SK-N-SH (cell line): Measurements from ENCODE around the gene SAG. TPM values are rescaled to one million over a fixed set of nuclear protein-coding genes. Genes with fewer than 3 reads are reported as not detected.

Experiments used
- CTCF ChIA-PET: fragments of 300-600, 350-600 bp; formaldehyde crosslinking; extraction: SDS; loops from one replicate; lab custom pipeline; 2021; lab: Yijun Ruan, JAX
- POLR2A ChIA-PET: fragments of 350-600 bp; sonication (Branson Sonifier 250); formaldehyde crosslinking; extraction: SDS; loops from one replicate; lab custom pipeline; 2020; ENCODE audit warnings: antibody characterized with exemption, inconsistent platforms; lab: Yijun Ruan, JAX
- DNase-seq: peaks from one replicate; pipeline ENCODE4 v3.0.0; 2012
- H2AFZ ChIP-seq: fragments of 200-600 bp; sonication (generic); 2 replicates; pipeline ENCODE4 v1.8.1; 2016; ENCODE audit warnings: antibody characterized with exemption, mild to moderate bottlenecking, low read depth
- H3F3A ChIP-seq: fragments of 200-600 bp; sonication (generic); replicated peaks from 2 replicates; pipeline ENCODE3; 2016; ENCODE audit warnings: antibody characterized with exemption, mild to moderate bottlenecking; ENCODE audit not compliant: insufficient read depth
- H3K27ac ChIP-seq, 2 experiments: fragments of 200-500 bp in 1 of 2; fragments of 200-600 bp in 1 of 2; sonication (Bioruptor generic) in 1 of 2; sonication (generic), shearing (Covaris generic) in 1 of 2; 2 replicates each; pipeline versions ENCODE4 v1.5.1 to v1.6.1; 2014 to 2016; ENCODE audit warnings: low read depth in 2 of 2, inconsistent platforms in 1 of 2, low read length in 1 of 2, mild to moderate bottlenecking in 1 of 2, mixed read lengths in 1 of 2
- H3K27me3 ChIP-seq: fragments of 200-600 bp; sonication (generic), shearing (Covaris generic); 2 replicates; pipeline ENCODE4 v1.6.1; 2016; ENCODE audit warnings: mixed run types; ENCODE audit not compliant: insufficient read depth
- H3K36me3 ChIP-seq, 2 experiments: fragments of 200-500 bp in 1 of 2; fragments of 200-600 bp in 1 of 2; sonication (Bioruptor generic) in 1 of 2; sonication (generic) in 1 of 2; replicated peaks in 1 of 2; 2 replicates each; pipeline versions ENCODE3 to v1.5.1; 2014 to 2016; ENCODE audit warnings: low read length in 1 of 2, mild to moderate bottlenecking in 1 of 2; ENCODE audit not compliant: insufficient read depth in 2 of 2, control insufficient read depth in 1 of 2
- H3K4me1 ChIP-seq, 2 experiments: fragments of 200-500 bp in 1 of 2; fragments of 200-600 bp in 1 of 2; sonication (Bioruptor generic) in 1 of 2; sonication (generic), shearing (Covaris generic) in 1 of 2; 2 replicates each; pipeline versions ENCODE4 v1.5.1 to v1.6.1; 2014 to 2016; ENCODE audit warnings: low read depth in 1 of 2, low read length in 1 of 2, mixed run types in 1 of 2; ENCODE audit not compliant: insufficient read depth in 2 of 2, control insufficient read depth in 1 of 2
- H3K4me2 ChIP-seq: fragments of 200-600 bp; sonication (generic), shearing (Covaris generic); 2 replicates; pipeline ENCODE4 v1.6.1; 2017; ENCODE audit warnings: mixed run types
- H3K4me3 ChIP-seq, 2 experiments: fragments of 200-500 bp in 1 of 2; fragments of 200-600 bp in 1 of 2; sonication (Bioruptor generic) in 1 of 2; sonication (generic), shearing (Covaris generic) in 1 of 2; 2 replicates each; pipeline versions ENCODE4 v1.5.1 to v1.8.1; 2014 to 2016; ENCODE audit warnings: low read depth in 2 of 2, inconsistent platforms in 1 of 2, low read length in 1 of 2, mild to moderate bottlenecking in 1 of 2, mixed read lengths in 1 of 2, moderate library complexity in 1 of 2
- H3K79me2 ChIP-seq: fragments of 200-600 bp; sonication (generic); 2 replicates; pipeline ENCODE4 v1.8.1; 2017; ENCODE audit warnings: mild to moderate bottlenecking; ENCODE audit not compliant: insufficient read depth
- H3K9ac ChIP-seq: fragments of 200-600 bp; sonication (generic); 2 replicates; pipeline ENCODE4 v1.6.1; 2017; ENCODE audit warnings: mixed run types
- H3K9me2 ChIP-seq: fragments of 200-600 bp; sonication (generic); 2 replicates; pipeline ENCODE4 v1.6.1; 2017; ENCODE audit warnings: mixed run types
- H3K9me3 ChIP-seq: fragments of 200-600 bp; sonication (generic); 2 replicates; pipeline ENCODE4 v1.6.1; 2017; ENCODE audit warnings: mixed run types, mild to moderate bottlenecking, moderate library complexity
- H4K20me1 ChIP-seq: fragments of 200-600 bp; sonication (generic); 2 replicates; pipeline ENCODE4 v1.6.1; 2017; ENCODE audit warnings: mild to moderate bottlenecking, mixed run types; ENCODE audit not compliant: insufficient read depth
- EP300 ChIP-seq, 2 experiments: IDR thresholded peaks; 2 replicates each; pipeline versions ENCODE4 v1.4.0 to v1.6.1; 2012; ENCODE audit warnings: borderline replicate concordance in 1 of 2, low read depth in 1 of 2, low read length in 1 of 2
- GABPA ChIP-seq: IDR thresholded peaks from 2 replicates; pipeline ENCODE4 v1.4.0; 2012; ENCODE audit warnings: low read depth, mild to moderate bottlenecking
- JUND ChIP-seq: IDR thresholded peaks from 2 replicates; pipeline ENCODE4 v1.4.0; 2012
- MEF2A ChIP-seq: IDR thresholded peaks from 2 replicates; pipeline ENCODE4 v1.4.0; 2012; ENCODE audit warnings: low read depth, borderline replicate concordance
- MXI1 ChIP-seq: IDR thresholded peaks from 2 replicates; pipeline ENCODE4 v1.6.1; 2012; ENCODE audit warnings: mild to moderate bottlenecking, low read depth, low read length, improper control_type of control experiment
- NRF1 ChIP-seq: IDR thresholded peaks from 2 replicates; pipeline ENCODE4 v1.6.1; 2012; ENCODE audit warnings: low read depth, mild to moderate bottlenecking, low read length
- POLR2AphosphoS5 ChIP-seq: IDR thresholded peaks from 2 replicates; pipeline ENCODE4 v1.6.1; 2012; ENCODE audit warnings: low read depth, low read length
- REST ChIP-seq: IDR thresholded peaks from 2 replicates; pipeline ENCODE4 v1.6.1; 2012; ENCODE audit warnings: mild to moderate bottlenecking, low read depth, low read length, moderate library complexity
- SIN3A ChIP-seq: IDR thresholded peaks from 2 replicates; pipeline ENCODE4 v1.6.1; 2012; ENCODE audit warnings: low read depth, mild to moderate bottlenecking, low read length, moderate library complexity, borderline replicate concordance
- SMC3 ChIP-seq: IDR thresholded peaks from 2 replicates; pipeline ENCODE4 v1.6.1; 2012; ENCODE audit warnings: low read depth, low read length, improper control_type of control experiment
- TCF12 ChIP-seq: IDR thresholded peaks from 2 replicates; pipeline ENCODE4 v1.4.0; 2012
- USF1 ChIP-seq: IDR thresholded peaks from 2 replicates; pipeline ENCODE4 v1.4.0; 2012; ENCODE audit warnings: low read depth, borderline replicate concordance
- WGBS: methylation state at CpG from one replicate; pipeline ENCODE4 v1.1.6; 2017; ENCODE audit warnings: low lambda C conversion rate; 5-methylcytosine and 5-hydroxymethylcytosine counted together
- polyA plus RNA-seq, 3 experiments: library from polyadenylated mRNA; depleted of rRNA; stranded (reverse); fragments of >200 nt; gene quantifications; 2 replicates each; pipeline ENCODE4 v1.2.3, GENCODE V29; 2012
- TF ChIP-seq, protein P1 (sequence below): fragments of 150-350 bp; IDR thresholded peaks from 2 replicates; pipeline ENCODE4 v1.6.1; 2016; ENCODE audit warnings: mild to moderate bottlenecking, low read depth, low read length
- TF ChIP-seq, protein P2 (sequence below): IDR thresholded peaks from 2 replicates; pipeline ENCODE4 v1.4.0; 2012; ENCODE audit warnings: low read depth
- TF ChIP-seq, protein P3 (sequence below): fragments of 200-600 bp; sonication (generic); IDR thresholded peaks from 2 replicates; pipeline ENCODE4 v1.6.1; 2017; ENCODE audit warnings: antibody characterized with exemption, mild to moderate bottlenecking, moderate library complexity

The SAG gene
- polyA plus RNA-seq, 1 of the 3 experiments (the other 2 are of a cell fraction), result not detected

GRCh38 chr2:233297076-233297475 lies 10.5 kb upstream of the SAG start:
- TF ChIP-seq, protein P1, sequence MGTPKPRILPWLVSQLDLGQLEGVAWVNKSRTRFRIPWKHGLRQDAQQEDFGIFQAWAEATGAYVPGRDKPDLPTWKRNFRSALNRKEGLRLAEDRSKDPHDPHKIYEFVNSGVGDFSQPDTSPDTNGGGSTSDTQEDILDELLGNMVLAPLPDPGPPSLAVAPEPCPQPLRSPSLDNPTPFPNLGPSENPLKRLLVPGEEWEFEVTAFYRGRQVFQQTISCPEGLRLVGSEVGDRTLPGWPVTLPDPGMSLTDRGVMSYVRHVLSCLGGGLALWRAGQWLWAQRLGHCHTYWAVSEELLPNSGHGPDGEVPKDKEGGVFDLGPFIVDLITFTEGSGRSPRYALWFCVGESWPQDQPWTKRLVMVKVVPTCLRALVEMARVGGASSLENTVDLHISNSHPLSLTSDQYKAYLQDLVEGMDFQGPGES, result no peak
- no peak for TF ChIP-seq USF1
- no peak for TF ChIP-seq MXI1
- no peak for TF ChIP-seq SMC3
- no peak for TF ChIP-seq REST
- no peak for TF ChIP-seq SIN3A
- no peak for TF ChIP-seq JUND
- TF ChIP-seq EP300 (IDR thresholded peaks at IDR 0.05; ENCODE audit: borderline replicate concordance in 1 of 2, low read depth in 1 of 2, low read length in 1 of 2), result no peak
- no peak for TF ChIP-seq MEF2A
- TF ChIP-seq POLR2AphosphoS5, result no peak
- TF ChIP-seq TCF12, result no peak
- TF ChIP-seq, protein P2, sequence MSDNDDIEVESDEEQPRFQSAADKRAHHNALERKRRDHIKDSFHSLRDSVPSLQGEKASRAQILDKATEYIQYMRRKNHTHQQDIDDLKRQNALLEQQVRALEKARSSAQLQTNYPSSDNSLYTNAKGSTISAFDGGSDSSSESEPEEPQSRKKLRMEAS, result no peak
- TF ChIP-seq, protein P3, sequence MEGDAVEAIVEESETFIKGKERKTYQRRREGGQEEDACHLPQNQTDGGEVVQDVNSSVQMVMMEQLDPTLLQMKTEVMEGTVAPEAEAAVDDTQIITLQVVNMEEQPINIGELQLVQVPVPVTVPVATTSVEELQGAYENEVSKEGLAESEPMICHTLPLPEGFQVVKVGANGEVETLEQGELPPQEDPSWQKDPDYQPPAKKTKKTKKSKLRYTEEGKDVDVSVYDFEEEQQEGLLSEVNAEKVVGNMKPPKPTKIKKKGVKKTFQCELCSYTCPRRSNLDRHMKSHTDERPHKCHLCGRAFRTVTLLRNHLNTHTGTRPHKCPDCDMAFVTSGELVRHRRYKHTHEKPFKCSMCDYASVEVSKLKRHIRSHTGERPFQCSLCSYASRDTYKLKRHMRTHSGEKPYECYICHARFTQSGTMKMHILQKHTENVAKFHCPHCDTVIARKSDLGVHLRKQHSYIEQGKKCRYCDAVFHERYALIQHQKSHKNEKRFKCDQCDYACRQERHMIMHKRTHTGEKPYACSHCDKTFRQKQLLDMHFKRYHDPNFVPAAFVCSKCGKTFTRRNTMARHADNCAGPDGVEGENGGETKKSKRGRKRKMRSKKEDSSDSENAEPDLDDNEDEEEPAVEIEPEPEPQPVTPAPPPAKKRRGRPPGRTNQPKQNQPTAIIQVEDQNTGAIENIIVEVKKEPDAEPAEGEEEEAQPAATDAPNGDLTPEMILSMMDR, result no peak
- TF ChIP-seq NRF1, result no peak
- TF ChIP-seq GABPA, result no peak
- POLR2A ChIA-PET, result no interaction called here
- Histone ChIP-seq H3K79me2 (no peaks in the 10 kb centered on the region), H3K9me2 (no peaks in the 10 kb centered on the region), H3K27ac (no peak overlapping the region), H3K4me3 (no peak overlapping the region), H3K36me3 (peaks cover 4 to 40% of the 10 kb centered on the region in 2 experiments), H3K9ac (no peak overlapping the region), H3K4me2 (no peak overlapping the region), H2AFZ (no peak overlapping the region), H3K9me3 (no peaks in the 10 kb centered on the region), H3F3A (no peaks in the 10 kb centered on the region), H3K4me1 (peaks cover 0 to 7% of the 10 kb centered on the region in 2 experiments; a peak in 1 of 4 replicates), H4K20me1 (no peaks in the 10 kb centered on the region), H3K27me3 (no peaks in the 10 kb centered on the region)
- DNase-seq, result no peak
- CTCF ChIA-PET, result interaction anchor here (0.8 kb wide), 1 partner anchor 146 kb away, joined by 4 read pairs; no protein-coding TSS in a partner anchor
- WGBS, result 91% methylated on average over 7 of the region's 7 CpGs
